OCI-LY3 (cell line): ENCODE results near the gene KCNG3.
"Not testable (repeated sequence)": the region's sequence is repeated elsewhere in the genome, so short reads cannot be mapped to it uniquely, and the experiment has no call there.

Source experiments
- CTCF ChIP-seq: fragments of 200-600, 300-600 bp; sonication (generic); IDR thresholded peaks from 2 replicates; pipeline ENCODE4 v1.5.1; 2014; ENCODE audit warnings: antibody characterized with exemption, low read length, low read depth
- EZH2phosphoT487 ChIP-seq: fragments of 200-600 bp; shearing (Covaris generic); IDR thresholded peaks from 2 replicates; pipeline ENCODE4 v1.6.1; 2018; ENCODE audit warnings: antibody characterized with exemption, mixed run types, low read depth

GRCh38 chr2:42393320-42393719 lies 100.5 kb downstream of the KCNG3 start:
- TF ChIP-seq CTCF, EZH2phosphoT487: not testable (repeated sequence)
